Uterus (tissue), 2 donors: Measurements from ENCODE around the gene RIMBP3B.
"Not testable (repeated sequence)": the region's sequence is repeated elsewhere in the genome, so short reads cannot be mapped to it uniquely, and the experiment has no call there.

Source experiments
- POLR2A ChIP-seq, 2 donors: fragments of 450-650 bp; IDR thresholded peaks; one replicate each; pipeline ENCODE4 v1.6.1; 2016; ENCODE audit warnings: antibody characterized with exemption in 2 of 2, mild to moderate bottlenecking in 1 of 2, moderate library complexity in 1 of 2
- TF ChIP-seq, protein P1 (sequence below), 4 experiments: fragments of 200-600 bp in 2 of 4; fragments of 450-650 bp in 2 of 4; sonication (generic) in 2 of 4; IDR thresholded peaks; one replicate each; pipeline ENCODE4 v1.5.1; 2016 to 2019; ENCODE audit warnings: antibody characterized with exemption in 4 of 4, mild to moderate bottlenecking in 2 of 4, moderate library complexity in 1 of 4

DNA sequence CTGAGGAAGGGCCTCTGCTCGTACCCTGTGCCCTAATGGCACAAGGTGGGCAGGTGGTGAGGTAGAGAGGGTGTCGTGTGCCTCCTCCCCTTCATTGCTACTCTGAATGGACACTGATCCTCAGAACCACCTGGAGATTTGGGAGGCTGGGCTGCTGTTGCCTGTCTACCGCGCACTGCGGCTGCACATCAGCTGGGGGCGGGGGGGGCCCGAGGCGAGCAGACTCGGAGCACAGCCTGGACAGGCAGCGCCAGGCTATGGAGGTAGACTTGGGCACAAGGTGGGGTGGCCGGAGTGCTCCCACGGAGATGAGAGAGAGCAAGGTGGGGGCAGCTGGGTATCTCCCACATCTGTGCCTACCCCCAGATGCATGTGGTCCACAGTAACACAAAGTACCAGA is 26.0 kb upstream of the RIMBP3B start:
- TF ChIP-seq, protein P1, sequence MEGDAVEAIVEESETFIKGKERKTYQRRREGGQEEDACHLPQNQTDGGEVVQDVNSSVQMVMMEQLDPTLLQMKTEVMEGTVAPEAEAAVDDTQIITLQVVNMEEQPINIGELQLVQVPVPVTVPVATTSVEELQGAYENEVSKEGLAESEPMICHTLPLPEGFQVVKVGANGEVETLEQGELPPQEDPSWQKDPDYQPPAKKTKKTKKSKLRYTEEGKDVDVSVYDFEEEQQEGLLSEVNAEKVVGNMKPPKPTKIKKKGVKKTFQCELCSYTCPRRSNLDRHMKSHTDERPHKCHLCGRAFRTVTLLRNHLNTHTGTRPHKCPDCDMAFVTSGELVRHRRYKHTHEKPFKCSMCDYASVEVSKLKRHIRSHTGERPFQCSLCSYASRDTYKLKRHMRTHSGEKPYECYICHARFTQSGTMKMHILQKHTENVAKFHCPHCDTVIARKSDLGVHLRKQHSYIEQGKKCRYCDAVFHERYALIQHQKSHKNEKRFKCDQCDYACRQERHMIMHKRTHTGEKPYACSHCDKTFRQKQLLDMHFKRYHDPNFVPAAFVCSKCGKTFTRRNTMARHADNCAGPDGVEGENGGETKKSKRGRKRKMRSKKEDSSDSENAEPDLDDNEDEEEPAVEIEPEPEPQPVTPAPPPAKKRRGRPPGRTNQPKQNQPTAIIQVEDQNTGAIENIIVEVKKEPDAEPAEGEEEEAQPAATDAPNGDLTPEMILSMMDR (IDR thresholded peaks at IDR 0.05): not testable (repeated sequence)
- not testable (repeated sequence) for TF ChIP-seq POLR2A (IDR thresholded peaks at IDR 0.05)
